ENCODE results near the gene PCDHGB2.

GRCh38 chr5:141374627-141375026, 14.8 kb downstream of the PCDHGB2 start:
- no peak for TF ChIP-seq MAX (CRISPR knock-in tag; IDR thresholded peaks at IDR 0.05)
- TF ChIP-seq CREB1 (CRISPR knock-in tag; IDR thresholded peaks at IDR 0.05) = no peak
- TF ChIP-seq E2F1 (CRISPR knock-in tag; IDR thresholded peaks at IDR 0.05) = no peak
- no peak for TF ChIP-seq ZBTB43 (CRISPR knock-in tag; IDR thresholded peaks at IDR 0.05)
- no peak for TF ChIP-seq CTCF (IDR thresholded peaks at IDR 0.05)
- no peak for TF ChIP-seq CBFB (CRISPR knock-in tag; IDR thresholded peaks at IDR 0.05; ENCODE audit: low read depth)
- no peak for TF ChIP-seq ATF6 (CRISPR knock-in tag; IDR thresholded peaks at IDR 0.05)

Measured in WTC11 (cell line).